Astrocyte of the cerebellum (primary cell): ENCODE results near the gene CCDC188.

Source experiments
- DNase-seq: peaks from one replicate; pipeline ENCODE4 v3.0.0-alpha.2; 2011; ENCODE audit warnings: low read depth
- H3K4me3 ChIP-seq: 2 replicates; pipeline ENCODE4 v1.5.1; 2011; ENCODE audit warnings: mild to moderate bottlenecking, low read depth, low read length, moderate library complexity
- in situ Hi-C: cut with HindIII; loops from 2 replicates; pipeline ENCODE4 v1.10.0; 2017; ENCODE audit warnings: low sequenced_read_pairs
- TF ChIP-seq, protein P1 (sequence below): IDR thresholded peaks from 2 replicates; pipeline ENCODE4 v1.5.1; 2012; ENCODE audit warnings: low read length, low read depth, moderate library complexity, mild to moderate bottlenecking; ENCODE audit errors: missing control alignments

The CCDC188 gene

DNA sequence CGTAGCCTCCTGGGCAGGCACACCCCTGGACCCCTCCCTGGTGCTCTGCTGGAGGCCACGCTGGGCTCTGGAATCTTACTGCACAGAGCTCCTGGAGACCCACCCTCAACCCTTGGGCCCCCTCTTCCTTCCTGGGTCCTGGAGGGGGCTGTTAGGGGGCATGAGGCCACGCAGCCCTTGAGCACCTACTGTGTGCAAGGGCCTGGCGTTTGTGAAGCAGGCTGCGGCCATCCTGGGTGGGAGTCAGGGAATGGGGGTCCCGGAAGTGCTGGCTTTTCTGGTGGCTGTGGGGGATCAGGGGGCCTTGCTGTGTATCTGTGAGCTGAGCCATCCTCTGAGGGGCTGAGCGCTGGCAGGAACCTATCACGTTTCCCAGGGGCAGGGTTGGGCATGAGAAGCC is 40.9 kb upstream of the CCDC188 start:
- TF ChIP-seq, protein P1, sequence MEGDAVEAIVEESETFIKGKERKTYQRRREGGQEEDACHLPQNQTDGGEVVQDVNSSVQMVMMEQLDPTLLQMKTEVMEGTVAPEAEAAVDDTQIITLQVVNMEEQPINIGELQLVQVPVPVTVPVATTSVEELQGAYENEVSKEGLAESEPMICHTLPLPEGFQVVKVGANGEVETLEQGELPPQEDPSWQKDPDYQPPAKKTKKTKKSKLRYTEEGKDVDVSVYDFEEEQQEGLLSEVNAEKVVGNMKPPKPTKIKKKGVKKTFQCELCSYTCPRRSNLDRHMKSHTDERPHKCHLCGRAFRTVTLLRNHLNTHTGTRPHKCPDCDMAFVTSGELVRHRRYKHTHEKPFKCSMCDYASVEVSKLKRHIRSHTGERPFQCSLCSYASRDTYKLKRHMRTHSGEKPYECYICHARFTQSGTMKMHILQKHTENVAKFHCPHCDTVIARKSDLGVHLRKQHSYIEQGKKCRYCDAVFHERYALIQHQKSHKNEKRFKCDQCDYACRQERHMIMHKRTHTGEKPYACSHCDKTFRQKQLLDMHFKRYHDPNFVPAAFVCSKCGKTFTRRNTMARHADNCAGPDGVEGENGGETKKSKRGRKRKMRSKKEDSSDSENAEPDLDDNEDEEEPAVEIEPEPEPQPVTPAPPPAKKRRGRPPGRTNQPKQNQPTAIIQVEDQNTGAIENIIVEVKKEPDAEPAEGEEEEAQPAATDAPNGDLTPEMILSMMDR = no peak
- no peak overlapping the region for H3K4me3 ChIP-seq
- DNase-seq = no peak
- in situ Hi-C loops = no loop called here

DNA sequence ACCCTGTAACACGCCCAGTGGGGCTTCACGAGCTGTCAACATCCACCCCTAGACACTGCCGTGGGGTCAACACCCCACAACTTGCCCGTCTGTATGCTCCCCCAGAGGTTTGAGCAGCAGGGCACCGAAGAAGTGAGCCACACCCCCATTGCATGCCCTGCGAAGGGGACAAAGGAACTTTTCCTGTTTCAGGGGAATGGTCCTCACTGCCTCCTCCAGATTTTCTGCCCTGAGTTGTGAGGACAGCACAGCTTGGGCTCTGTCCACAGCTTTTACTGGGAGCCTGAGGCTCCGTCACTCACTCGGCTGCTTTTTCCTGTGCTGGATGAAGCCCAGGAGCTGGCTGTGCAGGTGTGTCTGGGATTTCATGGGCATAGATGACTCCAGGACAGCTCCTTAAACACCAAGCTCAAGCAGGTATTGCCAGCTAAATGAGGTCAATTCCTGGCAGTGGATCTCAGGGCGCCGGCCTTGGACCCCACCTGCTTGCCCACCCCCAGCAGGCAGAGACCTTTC is 40.2 kb upstream of the CCDC188 start:
- no peak overlapping the region for H3K4me3 ChIP-seq
- DNase-seq = no peak
- in situ Hi-C loops = no loop called here
- TF ChIP-seq, protein P1 = no peak

DNA sequence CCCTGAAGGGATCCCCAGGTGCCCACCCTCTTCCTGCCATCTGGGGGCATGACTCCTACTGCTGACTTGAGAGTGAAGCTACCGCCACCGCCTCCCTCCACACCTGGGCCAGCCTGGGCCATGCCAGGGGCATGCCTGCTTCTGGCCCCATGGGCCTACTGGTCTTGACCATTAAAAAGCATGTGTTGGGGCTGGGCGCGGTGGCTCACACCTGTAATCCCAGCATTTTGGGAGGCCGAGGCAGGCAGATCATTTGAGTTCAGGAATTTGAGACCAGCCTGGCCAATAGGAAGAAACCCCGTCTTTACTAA is 37.7 kb upstream of the CCDC188 start:
- TF ChIP-seq, protein P1 = no peak
- in situ Hi-C loops = no loop called here
- DNase-seq = no peak
- no peak overlapping the region for H3K4me3 ChIP-seq

DNA sequence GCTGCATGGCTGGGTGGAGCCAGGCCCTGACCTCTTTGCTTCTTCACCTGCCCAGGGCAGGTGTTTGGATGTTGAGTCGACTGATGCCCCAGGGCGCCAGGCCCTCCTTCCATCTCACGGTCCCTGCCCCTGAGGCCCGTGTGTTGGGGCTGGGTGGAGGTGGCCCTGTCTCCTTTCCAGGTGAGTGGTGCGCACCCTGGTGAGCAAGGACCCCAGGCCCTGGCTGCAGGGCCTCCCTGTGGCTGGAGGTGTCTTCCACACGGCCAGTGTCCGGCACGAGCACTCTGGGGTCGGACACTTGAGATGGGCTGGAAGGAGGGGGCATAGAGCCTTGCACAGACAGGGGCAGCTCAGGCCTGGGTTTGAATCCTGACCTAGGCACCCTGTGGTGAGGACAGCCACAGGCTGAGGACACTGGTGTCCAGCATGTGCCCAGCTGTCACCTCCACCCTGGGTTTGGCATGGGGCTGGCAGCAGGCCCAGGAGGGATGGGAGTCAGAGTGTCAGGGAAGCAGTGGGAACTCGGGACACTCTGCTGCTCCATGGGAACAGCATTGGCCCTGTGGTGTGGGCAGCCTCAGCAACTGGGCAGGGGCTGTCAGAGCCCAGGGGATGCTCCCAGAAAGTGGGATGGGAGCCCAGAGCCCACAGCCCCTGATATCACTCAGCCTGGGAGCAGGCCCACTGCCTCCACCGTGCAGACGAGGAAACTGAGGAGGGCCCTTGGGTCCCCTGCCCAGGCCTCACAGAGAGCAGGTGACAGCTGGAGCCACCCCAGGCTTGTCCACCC is 37.1 kb upstream of the CCDC188 start:
- H3K4me3 ChIP-seq = no peak overlapping the region
- no peak for DNase-seq
- TF ChIP-seq, protein P1 = no peak
- in situ Hi-C loops = no loop called here

DNA sequence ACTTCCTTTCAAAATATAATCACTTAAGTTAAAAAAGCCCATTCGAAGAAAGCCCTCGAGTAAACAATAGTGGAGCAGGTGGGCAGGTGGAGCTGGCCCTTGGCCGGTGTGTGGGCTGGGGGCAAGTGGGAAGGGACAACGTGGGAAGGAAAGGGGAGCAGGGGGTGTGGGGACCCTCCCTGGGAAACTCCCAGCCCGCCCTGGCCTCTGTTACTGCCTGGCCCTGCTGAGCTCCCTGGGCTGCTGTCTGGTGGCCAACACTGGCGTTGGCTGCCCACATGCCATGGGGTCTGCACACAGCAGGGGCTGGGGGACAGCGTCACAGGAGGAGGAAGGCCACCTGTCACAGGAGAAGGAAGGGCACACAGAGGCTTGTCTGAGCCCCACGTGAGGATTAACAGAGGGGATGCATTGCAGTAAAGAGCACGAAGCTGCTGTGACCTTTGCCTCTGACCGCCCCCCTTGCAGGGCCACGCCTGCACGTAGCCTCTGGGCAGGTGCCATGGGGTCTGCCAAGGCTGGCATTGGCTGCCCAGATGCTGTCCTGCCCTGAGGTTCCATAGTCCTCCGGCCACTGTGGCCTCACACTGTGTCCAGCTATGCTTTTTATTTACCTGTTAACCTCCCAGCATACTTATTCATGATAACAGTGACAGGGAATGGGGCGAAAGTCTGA is 36.2 kb upstream of the CCDC188 start:
- TF ChIP-seq, protein P1 = no peak
- no peak for DNase-seq
- in situ Hi-C loops = no loop called here
- H3K4me3 ChIP-seq = no peak overlapping the region

DNA sequence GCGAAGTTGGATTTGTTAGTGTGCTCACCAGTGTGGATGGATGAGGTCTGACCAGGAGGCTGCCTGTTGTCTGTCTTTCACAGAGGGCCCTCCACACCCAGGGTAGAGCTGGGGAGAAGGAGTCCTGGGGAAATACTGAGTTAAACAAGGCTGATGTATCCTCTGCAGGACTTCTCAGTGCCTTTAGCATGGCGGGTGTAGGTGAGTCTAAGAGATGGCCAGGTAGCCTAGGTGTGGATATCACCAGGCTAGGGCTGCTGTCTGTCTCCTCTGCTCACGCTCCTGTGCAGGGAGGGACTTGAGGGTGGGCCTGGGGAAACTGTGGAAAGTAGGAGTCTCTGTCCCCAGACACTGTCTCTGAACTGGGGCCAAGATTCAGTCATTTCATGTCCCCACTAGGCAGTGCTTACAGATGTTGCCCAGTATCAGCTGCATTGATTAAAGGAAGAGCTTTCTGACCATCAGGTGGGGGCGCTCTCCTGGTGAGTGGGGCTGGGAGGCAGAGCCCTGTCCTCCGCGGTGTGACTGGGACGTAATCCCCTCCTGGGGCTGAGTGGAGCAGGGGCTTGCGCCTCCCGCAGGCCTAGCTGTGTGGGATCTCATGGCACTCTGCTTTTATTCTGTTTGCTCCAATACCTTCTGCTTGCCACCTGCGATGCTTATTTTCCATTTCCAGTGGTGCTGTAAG is 35.5 kb upstream of the CCDC188 start:
- TF ChIP-seq, protein P1 = no peak
- in situ Hi-C loops = no loop called here

More for the DNA sequence above, 35.5 kb upstream of the CCDC188 start:
- H3K4me3 ChIP-seq = no peak overlapping the region
- no peak for DNase-seq
